Activated gamma-delta T cell treated with Interleukin-2 at 50 U/mL for 16 hours (primary cell): ENCODE results near the gene TEKTIP1.
"Not testable (repeated sequence)": the region's sequence is repeated elsewhere in the genome, so short reads cannot be mapped to it uniquely, and the experiment has no call there.

Source experiments
- DNase-seq: peaks from one replicate; pipeline ENCODE4 v3.0.0-alpha.2; 2020

The TEKTIP1 gene

DNA sequence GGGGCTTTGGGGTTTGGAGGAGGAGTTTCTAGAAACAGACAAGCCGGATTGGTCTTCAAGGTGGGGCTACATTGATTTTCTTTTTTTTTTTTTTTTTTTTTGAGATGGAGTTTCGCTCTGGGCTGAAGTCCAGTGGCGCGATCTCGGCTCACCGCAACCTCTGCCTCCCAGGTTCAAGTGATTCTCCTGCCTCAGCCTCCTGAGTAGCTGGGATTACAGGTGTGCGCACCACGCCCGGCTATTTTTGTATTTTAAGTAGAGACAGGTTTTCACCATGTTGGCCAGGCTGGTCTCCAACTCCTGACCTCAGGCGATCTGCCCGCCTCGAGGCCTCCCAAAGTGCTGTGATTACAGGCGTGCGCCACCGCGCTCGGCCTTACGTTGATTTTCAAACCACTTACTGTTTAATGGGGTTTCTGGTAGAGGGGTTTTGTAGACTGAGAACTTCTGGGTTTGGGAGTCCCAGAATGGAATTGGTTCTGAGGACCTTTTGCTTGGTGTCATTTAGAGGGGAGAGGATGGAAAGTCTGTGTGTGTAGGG is 30.8 kb upstream of the TEKTIP1 start:
- not testable (repeated sequence) for DNase-seq

DNA sequence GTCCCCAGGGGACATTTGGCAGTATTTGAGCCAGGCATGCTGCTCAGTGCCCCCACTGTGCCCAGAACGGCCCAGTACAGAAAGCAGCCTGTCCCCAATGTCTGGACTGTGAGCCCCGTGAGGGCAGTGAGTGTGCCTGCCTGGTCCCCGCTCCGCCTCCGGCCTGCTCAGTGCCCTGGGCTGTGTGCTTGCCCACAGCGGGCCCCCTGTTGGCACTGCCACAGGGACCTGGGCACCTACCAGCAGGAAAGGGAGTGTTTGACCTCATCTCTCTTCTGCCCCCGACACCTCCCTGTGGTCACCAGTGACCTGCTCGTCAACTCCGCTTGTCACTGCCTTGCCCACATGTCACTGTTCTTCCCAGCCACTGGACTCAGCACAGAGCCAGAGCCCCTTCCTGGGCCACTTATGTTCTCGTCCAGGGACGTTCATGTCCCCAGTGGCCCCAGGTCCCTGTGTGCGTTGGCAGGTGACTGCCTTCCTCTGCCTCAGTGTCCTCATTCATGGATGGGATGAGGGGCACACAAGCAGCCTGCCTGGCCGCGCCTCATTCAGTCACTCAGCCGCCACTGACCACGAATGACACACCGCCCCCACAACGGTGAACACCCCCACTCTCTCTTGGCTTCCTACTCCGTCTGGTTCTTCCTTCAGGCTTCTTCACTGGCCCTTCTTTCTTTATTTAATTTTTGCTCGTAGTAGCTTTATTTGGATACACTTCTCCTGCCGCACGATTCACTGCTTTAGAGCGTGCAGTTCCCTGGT is 30.0 kb upstream of the TEKTIP1 start:
- no peak for DNase-seq

DNA sequence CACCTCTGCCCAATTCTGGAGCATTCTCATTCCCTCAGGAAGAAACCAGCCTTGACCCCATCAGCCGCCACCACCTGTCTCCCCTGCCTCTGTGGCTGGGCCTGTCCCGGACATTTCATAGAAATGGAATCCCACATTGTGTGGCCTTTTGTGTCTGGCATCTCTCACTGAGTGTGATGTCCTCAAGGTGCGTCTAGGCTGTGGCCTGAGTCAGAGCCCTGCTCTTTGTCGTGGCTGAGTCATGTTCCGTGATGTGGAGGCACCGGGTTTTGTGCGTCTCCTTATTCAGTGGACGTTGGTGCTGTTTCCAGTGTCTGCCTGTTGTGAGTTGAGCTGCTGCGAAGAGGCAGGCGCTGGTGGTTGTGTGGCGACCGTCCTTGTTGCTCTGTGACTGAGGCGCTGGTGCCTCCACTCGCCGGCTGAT is 29.4 kb upstream of the TEKTIP1 start:
- no peak for DNase-seq

DNA sequence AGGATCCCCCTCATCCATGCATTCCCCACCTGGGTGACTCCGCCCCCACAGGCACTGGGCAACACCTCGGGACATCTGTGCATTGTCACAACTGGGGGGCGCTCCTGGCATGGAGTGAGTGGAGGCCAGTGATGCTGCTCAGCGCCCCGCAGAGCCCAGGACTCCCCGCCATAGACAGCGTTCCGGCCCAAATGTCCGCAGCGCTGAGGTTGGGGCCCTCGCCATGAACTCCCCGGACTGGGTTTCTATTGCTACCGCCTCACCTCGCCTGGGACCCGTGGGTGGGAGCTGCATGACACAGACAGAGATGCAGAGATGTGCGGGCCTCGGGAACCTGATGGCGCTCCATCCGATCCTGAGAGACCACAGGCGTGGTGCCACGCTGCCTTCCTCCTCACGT is 28.2 kb upstream of the TEKTIP1 start:
- DNase-seq = no peak

DNA sequence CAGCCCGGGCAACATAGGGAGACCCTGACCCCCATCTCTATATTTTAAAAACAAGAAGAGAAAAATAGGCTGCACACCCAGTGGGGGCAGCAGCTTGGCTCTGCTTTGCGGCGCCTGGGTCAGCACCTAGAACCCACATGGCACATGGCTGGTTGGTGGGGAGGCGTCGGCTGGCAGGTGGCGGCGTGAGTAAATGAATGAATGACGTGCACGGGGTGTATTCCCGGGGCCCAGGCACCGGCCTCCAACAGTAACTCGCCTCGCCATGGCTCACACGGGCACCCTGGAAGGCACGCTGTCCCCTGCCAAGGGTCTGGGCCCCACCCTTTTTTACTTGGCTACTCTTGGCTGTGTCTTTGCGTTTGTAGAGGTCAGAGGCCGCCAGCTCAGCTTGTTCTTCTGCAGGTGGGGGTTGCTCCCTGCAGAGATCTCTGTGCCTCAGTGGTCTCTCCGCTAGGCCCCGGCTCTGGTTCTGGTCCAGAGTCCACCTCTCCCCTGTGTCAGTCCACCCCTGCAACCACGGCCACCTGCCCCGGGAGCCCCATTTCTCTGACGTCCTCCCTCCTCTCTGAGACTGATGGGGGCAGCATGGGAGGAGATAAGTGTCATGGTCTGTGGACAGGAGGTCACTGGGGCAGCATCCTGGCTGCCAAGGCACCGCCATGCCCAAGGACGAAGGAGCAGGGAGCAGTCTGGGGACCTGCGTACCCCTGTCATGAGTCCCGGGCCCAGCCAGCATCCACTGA is 27.3 kb upstream of the TEKTIP1 start:
- no peak for DNase-seq

DNA sequence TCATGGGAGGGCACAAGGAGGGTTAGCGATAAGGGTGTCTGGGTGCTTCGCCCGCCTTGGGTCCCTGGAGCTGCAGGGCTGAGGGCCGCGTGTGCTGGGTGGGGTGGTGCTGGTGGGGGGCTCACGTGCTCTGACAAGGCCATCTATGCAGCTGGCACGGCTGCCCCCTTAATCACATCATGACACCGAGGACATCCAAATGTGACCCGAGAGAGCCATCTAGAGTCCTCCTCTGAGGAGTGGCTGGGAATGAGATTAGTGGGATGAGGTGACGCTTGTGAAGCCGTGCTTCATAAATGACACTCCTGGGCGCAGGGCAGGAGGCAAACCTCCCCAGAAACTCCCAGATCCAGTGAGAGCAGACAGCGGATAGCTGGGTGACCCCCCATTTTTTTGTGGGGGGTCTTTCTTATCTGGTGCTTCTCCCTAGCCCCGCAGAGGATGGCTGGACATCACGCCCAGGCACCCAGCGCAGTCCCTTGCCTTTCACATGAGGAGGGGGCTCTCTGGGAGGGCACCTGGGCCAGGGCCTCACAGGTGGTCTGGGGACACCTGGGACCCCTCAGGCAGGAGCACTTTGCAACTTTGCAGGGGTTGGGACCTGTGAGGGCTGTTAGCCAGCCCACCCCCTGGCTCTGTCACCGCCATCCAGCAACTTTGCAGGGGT is 26.3 kb upstream of the TEKTIP1 start:
- DNase-seq = no peak

DNA sequence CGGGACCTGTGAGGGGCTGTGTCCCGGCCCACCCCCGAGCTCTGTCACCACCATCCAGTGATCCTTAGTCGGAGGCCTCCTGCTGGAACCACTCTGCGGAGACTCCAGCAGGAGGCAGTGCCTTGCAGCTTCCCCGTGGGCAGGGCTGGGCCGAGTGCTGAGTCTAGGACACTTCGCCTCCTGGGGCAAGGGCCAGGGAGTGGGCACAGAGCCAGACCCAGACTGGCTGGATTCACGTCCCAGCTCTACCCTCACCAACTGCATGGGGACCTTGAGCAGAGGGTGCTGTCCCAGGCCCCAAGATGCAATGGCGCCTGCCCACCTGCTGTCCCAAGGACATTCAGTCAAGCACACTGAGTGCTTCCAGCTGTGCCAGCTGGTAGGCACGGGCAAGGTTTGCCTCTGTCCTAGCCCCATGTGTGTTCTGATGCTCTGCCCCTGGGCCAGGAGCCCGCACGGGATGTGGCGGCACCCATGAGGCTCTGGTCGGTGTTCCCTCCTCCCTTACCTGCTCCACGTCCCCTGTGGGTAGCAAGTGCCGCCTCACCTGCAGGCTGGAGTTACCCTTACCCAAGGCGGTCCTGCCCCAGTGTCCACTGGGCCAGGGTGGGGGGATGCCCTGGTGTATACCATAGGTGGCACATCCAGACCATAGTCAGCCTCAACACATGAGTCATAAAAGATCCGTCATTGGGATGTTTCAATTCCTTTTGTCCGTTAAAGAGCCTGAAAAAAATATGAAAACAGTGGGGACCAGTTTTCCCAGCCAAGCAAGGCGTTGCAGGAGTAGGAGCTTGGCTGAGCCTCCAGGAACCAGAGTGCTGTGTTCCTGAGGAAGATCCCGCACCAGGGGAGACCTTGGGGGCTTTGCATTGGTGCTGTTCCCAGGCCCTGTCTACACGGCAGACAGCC is 25.5 kb upstream of the TEKTIP1 start:
- no peak for DNase-seq

DNA sequence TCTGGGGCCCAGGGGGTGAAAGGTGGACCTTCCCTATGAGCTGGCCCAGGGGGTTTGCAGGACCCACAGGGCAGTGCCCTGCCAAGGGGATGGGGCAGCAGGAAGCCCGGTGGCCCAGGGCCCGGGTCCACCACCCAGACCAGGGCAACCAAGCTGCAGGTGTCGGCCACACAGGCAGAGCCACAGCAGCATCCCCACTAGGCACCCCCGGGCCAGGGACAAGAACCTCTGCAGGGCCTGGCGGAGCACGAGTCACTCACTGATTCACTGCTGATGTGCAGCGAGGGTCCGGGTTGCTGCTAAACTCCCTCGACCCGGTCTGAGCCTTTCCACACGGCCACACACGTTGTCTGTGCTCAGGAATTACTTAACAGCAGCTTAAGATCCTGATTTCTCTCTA is 24.0 kb upstream of the TEKTIP1 start:
- DNase-seq = no peak

DNA sequence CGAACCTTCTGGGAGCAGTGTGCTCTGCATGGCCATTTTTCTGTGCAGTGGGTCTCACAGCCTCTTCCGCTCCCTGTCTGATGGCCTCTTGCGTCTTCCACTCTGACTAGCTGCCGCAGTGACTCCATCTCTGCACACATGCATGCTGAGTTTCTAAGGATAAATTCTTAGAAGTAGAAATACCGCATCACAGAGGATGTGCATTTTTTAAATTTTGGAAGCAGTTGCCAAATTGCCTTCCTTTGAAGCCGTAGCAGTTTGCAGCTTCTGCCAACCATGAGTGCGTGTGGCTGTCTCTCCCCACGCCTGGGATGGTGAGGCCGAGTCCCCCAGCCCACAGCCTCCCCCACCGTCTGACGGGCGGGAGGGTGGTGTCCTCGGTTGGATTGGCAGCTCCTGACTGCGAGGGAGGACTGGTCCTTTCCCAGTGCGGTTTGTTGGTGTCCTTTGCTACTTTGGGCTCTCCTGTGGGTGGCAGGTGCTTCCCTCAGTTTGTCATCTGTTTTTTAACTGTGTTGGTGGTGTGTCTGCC is 23.0 kb upstream of the TEKTIP1 start:
- no peak for DNase-seq

DNA sequence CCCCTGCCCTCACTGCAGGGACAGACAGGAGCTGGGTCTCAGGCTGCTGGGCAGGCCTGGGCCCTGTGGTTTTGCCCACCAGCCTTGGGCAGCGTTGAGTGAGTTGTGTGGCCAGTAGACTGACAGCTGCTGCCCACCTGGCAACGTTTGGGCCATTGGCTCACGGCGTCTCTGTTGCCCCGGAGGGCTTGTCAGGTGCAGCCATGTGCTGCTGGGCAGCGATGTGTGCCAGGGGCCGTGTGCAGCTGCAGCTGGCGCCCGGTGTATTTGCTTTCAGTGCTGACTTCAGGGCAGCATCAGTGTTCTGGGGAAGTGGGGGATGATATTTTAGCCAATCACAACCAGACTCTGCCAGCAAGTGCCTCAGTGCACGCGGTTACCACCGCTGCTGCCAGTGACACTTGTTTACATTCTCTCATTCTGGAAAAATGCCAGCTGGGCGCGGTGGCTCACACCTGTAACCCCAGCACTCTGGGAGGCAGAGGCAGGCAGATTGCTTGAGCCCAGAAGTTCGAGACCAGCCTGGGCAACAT is 22.2 kb upstream of the TEKTIP1 start:
- peak; percentile 51 for DNase-seq

DNA sequence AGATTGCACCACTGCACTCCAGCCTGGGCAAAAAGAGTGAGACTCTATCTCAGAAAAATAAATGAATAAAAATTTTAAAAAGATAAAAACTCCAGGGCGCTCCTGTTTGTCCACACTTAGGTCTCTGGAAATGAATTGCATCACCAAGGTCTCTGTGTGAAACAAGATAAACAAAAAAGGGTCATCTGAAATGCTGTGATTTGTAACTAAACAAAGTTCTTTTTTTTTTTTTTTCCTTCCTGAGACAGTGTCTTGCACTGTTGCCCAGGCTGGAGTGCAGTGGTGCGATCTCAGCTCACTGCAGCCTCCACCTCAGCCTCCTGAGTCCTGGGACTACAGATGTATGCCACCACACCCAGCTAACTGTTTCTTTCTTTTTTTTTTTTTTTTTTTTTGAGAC is 21.3 kb upstream of the TEKTIP1 start:
- DNase-seq = no peak

DNA sequence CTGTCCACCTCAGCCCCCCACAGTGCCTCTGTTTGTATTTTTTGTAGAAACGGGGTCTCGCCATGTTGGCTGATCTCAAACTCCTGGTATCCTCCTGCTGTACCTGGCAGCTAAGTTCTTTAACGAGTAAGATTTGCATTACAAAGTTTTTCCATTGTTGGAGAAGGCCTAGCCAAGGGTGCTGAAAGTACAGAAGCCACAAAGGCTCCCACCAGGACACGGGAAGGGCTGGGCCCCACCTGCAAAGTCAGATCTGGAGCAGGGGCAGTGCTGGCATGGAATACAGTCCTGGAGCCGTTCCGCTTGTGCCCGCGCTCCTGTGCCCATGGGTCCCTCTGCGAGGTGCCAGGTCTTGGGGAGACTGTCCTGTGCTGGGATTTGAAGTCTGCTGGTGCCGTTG is 20.7 kb upstream of the TEKTIP1 start:
- DNase-seq = no peak

DNA sequence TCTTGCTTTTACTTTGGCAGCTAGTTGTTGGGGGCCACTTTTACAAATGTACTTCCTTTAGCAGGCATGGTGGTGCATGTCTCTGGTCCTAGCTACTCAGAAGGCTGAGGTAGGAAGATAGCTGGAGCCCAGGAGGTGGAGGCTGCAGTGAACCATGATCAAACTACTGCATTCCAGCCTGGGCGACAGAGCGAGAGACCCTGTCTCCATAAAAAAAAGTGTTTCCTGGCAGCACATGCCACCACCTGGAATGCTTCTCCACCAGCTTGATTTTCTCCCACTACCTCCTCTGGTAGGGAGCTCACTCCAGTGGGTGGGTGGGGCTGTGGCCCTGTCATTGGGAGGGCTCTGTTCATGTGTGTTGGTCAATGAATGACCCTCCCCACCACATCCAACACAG is 20.3 kb upstream of the TEKTIP1 start:
- DNase-seq = no peak

DNA sequence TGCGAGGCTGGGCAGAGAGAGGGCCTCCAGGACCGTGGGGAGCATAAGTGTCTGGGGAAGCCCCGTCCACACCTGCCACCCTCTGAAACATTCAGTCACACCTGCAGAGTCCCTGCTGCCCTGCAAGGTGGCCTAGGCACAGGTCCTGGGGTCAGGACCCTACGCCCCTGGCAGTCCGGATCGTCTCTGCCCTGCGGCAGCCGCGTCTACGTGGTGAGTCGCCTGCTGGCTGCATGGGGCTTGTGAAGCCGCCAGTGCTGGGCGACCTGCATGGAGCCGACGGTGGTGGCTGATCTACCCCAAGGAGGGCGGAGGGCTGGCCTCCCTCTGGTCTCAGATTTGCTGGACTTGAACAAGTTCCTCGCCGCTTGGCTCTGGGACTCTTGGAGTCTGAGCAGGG is 19.8 kb upstream of the TEKTIP1 start:
- no peak for DNase-seq

DNA sequence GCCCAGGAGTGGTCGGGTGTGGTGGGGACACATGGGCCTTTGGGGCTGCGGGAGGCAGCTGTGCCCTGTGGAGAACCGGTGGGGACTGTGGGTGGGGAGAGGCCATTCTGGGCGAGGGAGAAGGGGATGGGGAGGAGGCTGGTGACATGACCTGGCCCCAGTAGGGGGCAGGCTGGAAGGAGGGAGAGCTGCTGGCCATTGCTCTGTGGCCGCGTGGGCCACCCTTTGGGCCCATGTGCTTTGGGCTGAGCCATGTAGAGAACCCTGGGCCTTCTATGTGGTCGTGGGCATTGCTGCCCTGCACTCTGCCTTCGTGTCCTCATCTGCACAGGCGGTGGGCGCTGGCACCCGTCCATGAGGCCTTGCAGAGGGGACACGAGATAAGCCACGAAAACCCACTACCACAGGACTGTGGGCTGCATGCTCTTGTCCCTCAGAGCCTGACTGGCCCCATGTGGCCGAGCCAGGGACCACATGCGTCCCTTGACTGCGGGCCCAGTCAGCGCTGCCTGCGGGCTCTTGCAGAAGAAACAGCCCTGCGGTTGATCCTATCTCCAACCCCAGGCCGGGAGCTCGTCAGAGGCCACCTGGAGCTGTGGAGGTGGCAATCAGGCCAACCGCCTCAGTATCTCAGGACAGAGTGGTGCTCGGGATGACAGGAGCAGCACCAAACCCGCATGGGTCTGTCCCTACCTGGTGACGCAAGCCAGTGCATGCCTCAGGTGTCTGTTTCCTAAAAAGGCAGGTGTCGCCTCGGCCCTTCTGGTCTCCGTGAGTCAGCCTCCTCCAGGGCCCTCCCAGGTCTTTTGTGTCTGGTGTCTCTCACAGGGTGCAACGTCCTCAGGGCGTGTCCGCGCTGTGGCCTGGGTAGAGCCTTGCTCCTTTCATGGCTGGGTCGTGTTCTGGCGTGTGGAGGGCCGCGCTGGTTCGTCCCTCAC is 18.5 kb upstream of the TEKTIP1 start:
- DNase-seq = no peak

DNA sequence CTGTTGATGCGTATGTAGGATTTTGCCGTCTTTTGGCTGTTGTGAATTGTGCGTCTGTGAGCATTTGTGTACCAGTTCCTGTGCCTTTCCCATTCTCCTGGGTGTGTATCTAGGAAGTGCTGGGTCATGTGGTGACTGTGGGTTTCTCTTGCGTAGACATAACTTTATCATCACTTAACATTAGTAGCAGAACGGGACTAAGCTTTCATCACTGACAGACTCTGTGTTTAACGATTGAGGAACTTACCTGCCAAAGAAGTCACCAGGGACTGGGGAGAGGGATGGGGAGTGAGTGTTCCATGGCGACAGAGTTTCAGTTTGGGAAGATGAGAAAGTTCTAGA is 17.9 kb upstream of the TEKTIP1 start:
- no peak for DNase-seq

DNA sequence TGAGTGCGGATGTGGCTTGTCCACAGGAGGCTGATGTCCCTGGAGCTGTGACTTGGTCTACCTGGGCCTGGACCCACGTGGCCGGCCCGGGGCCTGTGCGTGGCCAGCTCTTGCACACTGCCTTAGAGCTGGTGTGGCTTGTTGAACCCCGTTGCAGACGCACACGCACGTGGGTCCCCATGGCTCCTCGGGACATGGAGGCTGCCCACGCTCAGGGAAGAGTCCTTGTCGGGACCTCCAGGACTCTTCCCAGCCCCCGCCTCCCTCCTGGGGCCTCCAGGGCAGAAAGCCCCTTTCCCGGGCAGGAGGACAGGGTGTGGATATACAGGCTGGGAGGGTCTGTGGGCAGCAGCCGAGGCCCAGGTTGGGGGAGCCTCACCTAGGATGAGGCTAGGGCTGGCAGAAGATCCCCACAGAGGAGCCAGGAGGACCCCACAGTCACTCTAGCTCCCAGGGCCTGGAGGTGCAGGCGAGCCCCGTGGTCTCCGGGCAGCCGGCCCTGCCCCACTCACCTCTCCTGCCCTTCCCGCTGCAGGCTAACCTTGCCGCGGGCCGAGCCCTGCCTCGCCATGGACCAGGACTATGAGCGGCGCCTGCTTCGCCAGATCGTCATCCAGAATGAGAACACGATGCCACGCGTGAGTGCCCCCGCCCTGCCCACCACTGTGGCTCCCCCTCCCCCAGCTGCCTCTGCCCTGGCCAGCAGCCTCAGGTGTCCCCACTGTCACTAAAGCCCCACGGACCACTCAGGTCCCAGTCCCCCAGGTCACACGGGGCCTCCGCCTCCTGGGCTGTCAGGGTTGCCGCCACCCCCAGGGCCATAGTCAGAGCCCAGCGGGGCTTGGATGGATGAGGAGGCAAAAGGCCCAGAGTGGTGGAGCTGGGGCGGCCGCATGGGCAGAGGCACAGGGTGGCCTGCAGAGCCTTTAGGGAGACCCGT is 16.3 kb upstream of the TEKTIP1 start:
- DNase-seq = no peak

DNA sequence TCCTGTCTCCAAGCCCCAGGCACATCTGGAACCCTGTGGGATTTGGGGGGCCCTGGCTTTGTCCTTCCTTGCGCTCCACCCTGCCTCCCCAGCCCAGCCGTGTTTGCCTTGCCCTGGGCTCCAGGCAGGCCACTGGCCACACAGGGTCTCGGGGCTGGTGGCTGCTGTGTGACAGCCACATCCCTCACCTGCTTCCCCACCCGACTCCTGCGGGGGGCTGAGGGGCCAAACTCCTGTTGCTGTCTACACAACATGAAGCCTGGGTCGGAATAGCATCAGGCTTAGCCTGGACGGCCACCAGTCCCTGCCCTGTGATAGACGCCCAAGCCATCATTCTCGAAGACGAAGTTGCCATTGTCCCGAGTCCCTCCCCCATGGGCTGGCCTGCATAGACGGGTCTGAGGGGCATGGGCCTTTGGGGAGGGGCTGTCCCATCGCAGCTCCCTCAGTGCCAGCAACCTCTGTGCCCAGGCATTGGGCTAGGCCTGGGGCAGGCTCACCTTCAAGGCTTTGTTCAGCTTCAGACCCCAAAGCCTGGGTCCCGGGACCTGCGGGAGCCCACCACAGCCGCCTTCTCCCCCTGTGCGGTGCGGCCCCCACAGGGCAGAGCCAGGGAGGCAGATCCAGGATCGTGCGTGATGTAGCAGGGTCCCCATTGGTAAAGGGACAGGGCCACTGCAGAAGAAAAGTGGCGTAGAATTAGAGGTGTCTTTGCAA is 15.5 kb upstream of the TEKTIP1 start:
- DNase-seq = no peak
